Activated CD8-positive, alpha-beta memory T cell treated with anti-CD3 and anti-CD28 coated beads for 1 hour (primary cell): ENCODE results near the gene SMG9.
"Not testable (repeated sequence)": the region's sequence is repeated elsewhere in the genome, so short reads cannot be mapped to it uniquely, and the experiment has no call there.

Experiments
- DNase-seq, 2 donors: peaks; one replicate each; pipeline ENCODE4 v3.0.0-alpha.2; 2020; ENCODE audit warnings: low read depth in 1 of 2; ENCODE audit errors: extremely low read depth in 1 of 2

Gene SMG9

DNA sequence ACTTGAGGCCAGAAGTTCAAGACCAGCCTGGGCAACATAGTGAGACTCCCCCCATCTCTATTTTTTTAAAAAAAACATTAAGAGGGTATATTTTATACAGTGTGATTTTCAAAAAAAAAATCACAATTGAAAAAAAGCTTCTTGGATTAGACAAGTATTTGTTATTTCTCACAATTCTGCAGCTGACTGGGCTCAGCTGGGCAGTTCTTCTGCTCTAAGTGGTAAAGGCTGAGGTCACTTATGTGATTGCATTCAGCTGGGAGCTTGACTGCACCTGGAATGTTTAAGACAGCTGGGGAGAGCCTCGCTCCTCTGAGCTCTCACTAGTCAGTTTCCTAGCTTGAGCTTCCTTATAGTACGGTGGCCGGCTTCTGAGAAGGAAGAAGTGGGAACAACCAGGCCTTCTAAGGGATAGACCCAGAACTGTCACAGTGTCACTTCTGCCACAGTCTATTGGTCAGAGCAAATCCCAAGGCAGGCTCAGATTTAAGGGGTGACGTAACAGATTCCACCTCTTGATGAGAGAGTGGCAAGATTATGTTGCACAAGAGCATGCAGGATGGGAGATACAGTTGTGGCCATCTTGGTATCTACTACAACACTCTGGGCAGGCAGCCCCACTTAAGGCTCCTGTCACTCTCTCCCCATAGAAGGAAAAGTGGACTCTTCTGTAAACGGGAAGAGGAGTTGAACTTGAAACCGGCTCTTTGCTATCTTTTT is 58.6 kb downstream of the SMG9 start:
- DNase-seq, result no peak

- no peak for DNase-seq
Measured at GRCh38 chr19:43694553-43694952, 60.2 kb downstream of the SMG9 start.

DNA sequence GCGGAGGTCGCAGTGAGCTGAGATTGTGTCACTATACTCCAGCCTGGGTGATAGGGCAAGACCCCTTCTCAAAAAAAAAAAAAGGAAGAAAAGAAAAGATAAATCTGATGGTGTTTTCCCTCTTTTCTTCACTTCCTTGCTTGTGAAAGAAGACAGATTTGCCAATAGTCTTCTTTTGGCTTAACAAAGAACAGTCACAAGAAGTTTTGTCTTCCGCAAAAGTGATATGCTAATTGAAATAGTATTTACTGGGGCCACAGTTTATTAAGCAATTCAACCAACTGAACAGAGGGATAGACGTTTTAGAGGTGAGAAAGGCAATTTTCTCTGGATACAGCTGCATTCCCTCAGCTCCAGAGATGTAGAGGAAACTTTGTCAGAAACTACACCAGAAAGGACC is 61.9 kb downstream of the SMG9 start:
- no peak for DNase-seq

DNA sequence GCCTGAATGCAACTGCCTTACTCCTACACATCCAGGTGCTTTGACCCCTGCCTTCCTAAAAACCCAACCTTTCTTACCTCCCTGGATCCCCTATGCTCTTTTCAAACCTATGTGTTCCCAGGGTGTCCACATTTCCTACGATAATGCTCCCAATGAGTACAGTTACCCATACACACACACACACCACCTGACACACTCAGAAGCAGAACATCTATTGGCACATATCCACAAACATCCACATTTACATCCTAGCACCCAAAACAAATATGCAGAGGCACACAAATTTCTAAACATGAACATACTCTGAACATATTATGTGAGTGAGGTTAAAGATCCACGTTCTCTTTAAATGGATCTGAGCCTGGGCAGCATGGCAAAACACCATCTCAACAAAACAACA is 62.4 kb downstream of the SMG9 start:
- DNase-seq, result no peak

- no peak for DNase-seq
Measured at GRCh38 chr19:43691755-43692154, 63.0 kb downstream of the SMG9 start.

- no peak for DNase-seq
Measured at GRCh38 chr19:43690890-43691289, 63.9 kb downstream of the SMG9 start.

GRCh38 chr19:43690444-43690843 is 64.3 kb downstream of the SMG9 start:
- no peak for DNase-seq

- DNase-seq, result no peak
Measured at GRCh38 chr19:43688059-43688701, 66.6 kb downstream of the SMG9 start.

DNA sequence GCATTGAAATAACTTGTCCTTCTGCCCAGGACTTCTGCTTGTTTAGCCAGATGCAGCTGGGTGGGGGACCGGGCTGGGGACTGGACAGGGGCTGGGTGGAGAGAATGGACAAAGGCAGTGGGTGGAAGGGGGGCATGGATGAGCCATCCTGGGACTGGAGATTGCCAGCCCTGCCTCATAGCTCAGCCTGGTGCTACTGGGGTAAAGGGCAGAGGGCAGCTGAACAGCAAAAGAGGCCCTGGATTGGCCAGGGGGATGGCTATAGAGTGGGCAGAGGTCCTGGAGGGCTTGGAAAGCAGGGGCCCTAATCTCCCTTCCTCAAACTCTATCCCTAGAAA is 67.1 kb downstream of the SMG9 start:
- no peak for DNase-seq

DNA sequence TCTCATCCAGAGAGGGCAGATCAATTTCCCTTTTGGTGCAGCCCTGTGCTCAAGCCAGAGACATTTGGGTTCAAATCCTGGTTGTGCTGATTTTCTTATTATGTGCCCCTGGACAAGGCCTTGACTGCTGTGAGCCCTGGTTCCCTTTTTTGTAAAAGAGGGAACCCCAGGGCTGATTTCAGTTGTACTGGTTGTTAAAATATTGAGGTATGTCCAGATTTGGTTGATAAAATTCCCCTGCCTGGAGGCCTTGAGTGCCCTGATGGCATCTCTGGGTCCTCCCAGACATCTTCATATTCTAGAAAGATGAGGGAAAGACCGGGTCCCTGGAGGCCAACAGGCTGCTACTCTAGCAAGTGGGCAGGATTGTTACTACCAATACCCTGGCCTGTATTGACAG is 70.4 kb downstream of the SMG9 start:
- no peak for DNase-seq

GRCh38 chr19:43683905-43684304 is 70.9 kb downstream of the SMG9 start:
- no peak for DNase-seq

DNA sequence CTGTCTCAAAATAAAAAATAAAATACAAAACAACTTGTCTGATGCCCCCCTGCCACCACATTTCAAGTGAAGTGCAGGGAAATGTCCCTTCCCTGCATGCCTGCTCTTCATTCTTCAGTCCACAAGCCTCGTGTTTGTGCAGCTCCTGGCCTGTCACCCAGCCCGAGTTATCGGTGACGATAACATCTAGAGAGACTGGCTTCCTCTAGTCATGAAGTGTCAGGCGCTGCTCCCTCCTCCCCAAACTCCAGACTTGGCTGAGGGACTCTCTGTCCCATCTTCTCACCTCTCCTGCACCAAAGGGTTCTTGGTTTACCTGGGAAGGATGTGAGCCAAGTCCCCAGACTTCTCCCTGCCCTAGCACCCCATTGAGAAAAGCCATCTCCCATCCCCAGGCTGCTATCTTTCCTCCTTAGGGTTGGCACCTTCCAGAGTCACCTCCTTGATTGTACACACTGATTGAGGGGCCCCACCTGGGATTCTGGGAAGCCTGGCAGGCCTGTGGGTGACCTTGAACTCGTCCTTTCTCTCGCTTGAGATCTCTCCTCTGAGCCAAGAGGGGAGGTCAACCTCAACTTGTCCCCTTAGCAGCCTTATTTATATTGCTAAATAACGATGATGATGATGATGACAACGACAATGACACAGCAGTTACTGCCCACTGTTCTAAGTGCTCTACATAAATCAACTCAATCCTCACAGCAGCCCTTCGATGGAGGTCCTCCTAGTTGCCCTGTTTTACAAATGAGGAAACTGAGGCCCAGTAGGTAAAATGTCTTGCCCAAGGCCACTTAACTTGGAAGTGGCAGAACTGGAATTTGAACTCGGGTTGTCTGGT is 71.7 kb downstream of the SMG9 start:
- DNase-seq, result no peak

DNA sequence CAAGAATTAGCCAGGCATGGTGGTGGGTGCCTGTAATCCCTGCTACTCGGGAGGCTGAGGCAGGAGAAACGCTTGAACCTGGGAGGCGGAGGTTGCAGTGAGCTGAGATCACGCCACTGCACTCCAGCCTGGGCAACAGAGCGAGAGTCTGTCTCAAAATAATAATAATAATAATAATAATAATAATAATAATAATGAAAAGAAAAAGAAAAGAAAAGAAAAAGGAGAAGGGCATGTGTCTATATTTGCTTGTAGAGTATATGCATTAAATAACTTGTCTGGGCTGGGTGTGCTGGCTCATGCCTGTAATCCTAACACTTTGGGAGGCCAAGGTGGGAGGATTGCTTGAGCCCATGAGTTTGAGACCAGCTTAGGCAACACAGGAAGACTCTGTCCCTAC is 72.5 kb downstream of the SMG9 start:
- DNase-seq, result not testable (repeated sequence)

- no peak for DNase-seq
Measured at GRCh38 chr19:43681821-43682220, 72.9 kb downstream of the SMG9 start.

DNA sequence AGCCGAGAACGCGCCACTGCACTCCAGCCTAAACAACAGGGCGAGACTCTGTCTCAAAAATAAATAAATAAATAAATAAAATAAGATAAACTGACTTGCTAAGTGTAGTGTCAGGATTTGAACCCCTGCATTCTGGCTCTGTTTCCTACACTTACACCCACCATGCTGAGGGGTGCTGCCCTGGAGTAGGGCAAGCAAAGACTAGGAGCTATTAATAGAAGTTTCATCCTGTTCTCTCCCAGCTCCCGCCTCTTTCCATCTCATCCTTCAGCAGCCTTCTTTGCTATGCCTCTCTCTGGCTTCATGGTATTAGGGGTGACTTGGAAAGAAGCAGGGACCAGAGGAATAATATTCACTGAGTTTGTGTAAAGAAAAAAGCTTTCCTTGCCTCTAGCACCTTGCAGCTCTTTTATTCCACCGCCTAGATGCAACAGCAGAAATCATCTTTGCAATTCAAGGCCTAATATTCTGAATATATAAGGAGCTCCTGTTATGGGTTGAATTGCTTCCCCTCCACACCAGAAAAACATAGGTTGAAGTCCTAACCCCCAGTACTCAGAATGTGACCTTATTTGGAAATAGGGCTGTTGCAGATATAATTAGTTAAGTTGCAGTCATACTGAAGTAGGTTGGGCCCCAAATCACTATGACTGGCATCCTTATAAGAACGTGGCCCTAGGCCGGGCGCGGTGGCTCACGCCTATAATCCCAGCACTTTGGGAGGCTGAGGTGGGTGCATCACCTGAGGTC is 76.1 kb downstream of the SMG9 start:
- no peak for DNase-seq
